Erythroblast (primary cell): ENCODE measurements around the gene SEC62.

Experiments used
- GATA1 ChIP-seq: IDR thresholded peaks from 2 replicates; pipeline ENCODE4 v1.6.1; 2011; ENCODE audit warnings: low read depth, mild to moderate bottlenecking, control low read depth, low read length, moderate library complexity
- POLR2A ChIP-seq: IDR thresholded peaks from 2 replicates; pipeline ENCODE4 v1.6.1; 2011; ENCODE audit warnings: mild to moderate bottlenecking, low read length

DNA sequence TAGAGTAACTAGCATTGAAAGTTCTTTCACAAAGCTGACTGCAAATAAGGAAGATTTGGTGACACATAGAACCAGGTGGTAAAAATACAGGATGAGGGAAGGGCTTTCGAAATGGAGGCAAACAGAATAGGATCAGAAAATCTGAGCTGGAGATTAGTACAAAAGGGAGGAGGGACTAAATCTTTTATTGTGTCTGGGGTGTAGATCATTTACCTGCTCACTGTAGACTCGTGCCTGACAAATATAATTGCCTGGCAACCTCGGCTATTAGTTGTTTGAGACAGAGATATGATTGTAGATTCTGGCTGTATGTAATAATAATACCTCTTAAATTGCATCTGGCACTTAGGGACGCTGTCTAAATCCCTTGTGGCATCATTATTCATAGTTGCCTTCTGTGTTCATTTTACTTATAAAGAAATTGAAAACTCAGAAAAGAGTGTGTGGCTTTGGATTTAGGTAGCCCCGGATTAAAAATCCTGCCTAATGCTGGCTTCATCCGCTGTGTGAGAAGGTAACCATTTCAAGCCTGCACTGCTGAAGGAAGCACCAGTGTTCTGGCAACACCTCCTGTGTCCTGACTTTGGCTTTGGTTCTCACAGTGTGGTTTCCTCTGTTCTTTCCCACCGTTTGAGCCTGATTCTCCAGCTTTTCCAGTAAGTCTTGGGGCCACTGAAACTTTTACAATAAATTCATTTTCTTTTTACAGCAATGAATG is 46.2 kb downstream of the SEC62 start:
- TF ChIP-seq POLR2A (no peak), GATA1 (no peak)
